HepG2 (cell line): ENCODE results near the gene CUL2. TPM values are rescaled to one million over a fixed set of nuclear protein-coding genes. Genes with fewer than 3 reads are reported as not detected.

Experiments used
- CC2D1A ChIP-seq: sonication (generic); formaldehyde crosslinking; IDR thresholded peaks from 2 replicates; pipeline ENCODE4 v1.8.1; 2023; ENCODE audit warnings: mild to moderate bottlenecking, missing genetic modification reagents
- ETV6 ChIP-seq: sonication (generic); formaldehyde crosslinking; conservative IDR thresholded peaks from 2 replicates; pipeline ENCODE4 v1.4.0; 2020; ENCODE audit warnings: missing genetic modification reagents
- IRF2 ChIP-seq: IDR thresholded peaks from 2 replicates; pipeline ENCODE4 v1.6.1; 2018; ENCODE audit warnings: missing genetic modification reagents, missing compliant biosample characterization
- MEF2D ChIP-seq: sonication (generic); formaldehyde crosslinking; IDR thresholded peaks from 2 replicates; pipeline ENCODE4 v1.5.1; 2020; ENCODE audit warnings: mild to moderate bottlenecking, missing genetic modification reagents
- RFXANK ChIP-seq: IDR thresholded peaks from 2 replicates; pipeline ENCODE4 v1.6.1; 2016
- SAP130 ChIP-seq: IDR thresholded peaks from 2 replicates; pipeline ENCODE4 v1.6.1; 2016; ENCODE audit warnings: low read depth
- SATB2 ChIP-seq: sonication (generic); formaldehyde crosslinking; IDR thresholded peaks from 2 replicates; pipeline ENCODE4 v1.5.0; 2020; ENCODE audit warnings: missing genetic modification reagents
- ZFX ChIP-seq: sonication (generic); formaldehyde crosslinking; IDR thresholded peaks from 2 replicates; pipeline ENCODE4 v1.4.0; 2020; ENCODE audit warnings: mild to moderate bottlenecking, low read depth, missing genetic modification reagents, moderate library complexity
- ZMYM3 ChIP-seq: sonication (generic); formaldehyde crosslinking; IDR thresholded peaks from 2 replicates; pipeline ENCODE4 v1.5.1; 2020; ENCODE audit warnings: mild to moderate bottlenecking, missing genetic modification reagents
- ZNF10 ChIP-seq: sonication (generic); formaldehyde crosslinking; IDR thresholded peaks from 2 replicates; pipeline ENCODE4 v1.4.0; 2020; ENCODE audit warnings: mild to moderate bottlenecking, low read depth, missing genetic modification reagents, borderline replicate concordance
- polyA plus RNA-seq, 8 experiments: library from polyadenylated mRNA; depleted of rRNA in 3 of 8; stranded (reverse) in 7 of 8; unstranded in 1 of 8; fragments of >200 nt; fragmentation: Illumina TruSeq in 4 of 8; extraction: Trizol in 4 of 8; gene quantifications; 2 replicates each; pipeline versions ENCODE4 v1.2.1 to v1.2.3, GENCODE V29; 2011 to 2016; ENCODE audit warnings: low read depth in 4 of 8, missing spikeins in 1 of 8, mixed read lengths in 1 of 8; ENCODE audit not compliant: insufficient read depth in 1 of 8
- total RNA-seq, 5 experiments: library from RNA; depleted of rRNA; stranded (reverse); fragments of >200 nt; fragmentation: Illumina TruSeq; extraction: Trizol; gene quantifications; 2 replicates each; pipeline ENCODE4 v1.2.3, GENCODE V29; 2016; ENCODE audit warnings: low read depth in 1 of 5
- TF ChIP-seq, protein P1 (sequence below): sonication (generic); formaldehyde crosslinking; IDR thresholded peaks from 2 replicates; pipeline ENCODE4 v1.8.1; 2023; ENCODE audit warnings: mild to moderate bottlenecking, missing genetic modification reagents, borderline replicate concordance
- TF ChIP-seq, protein P2 (sequence below): sonication (generic); formaldehyde crosslinking; IDR thresholded peaks from one replicate; pipeline ENCODE4 v1.5.1; 2020; ENCODE audit warnings: mild to moderate bottlenecking, missing genetic modification reagents; ENCODE audit errors: not compliant biosample characterization
- TF ChIP-seq, protein P3 (sequence below): sonication (generic); formaldehyde crosslinking; conservative IDR thresholded peaks from 2 replicates; pipeline ENCODE4 v1.4.0; 2020; ENCODE audit warnings: mild to moderate bottlenecking, missing genetic modification reagents, moderate library complexity
- TF ChIP-seq, protein P4 (sequence below): IDR thresholded peaks from 2 replicates; pipeline ENCODE4 v1.6.1; 2016
- TF ChIP-seq, protein P5 (sequence below): sonication (generic); formaldehyde crosslinking; conservative IDR thresholded peaks from 2 replicates; pipeline ENCODE4 v1.8.0; 2022; ENCODE audit warnings: missing genetic modification reagents

Gene CUL2
- total and polyA plus RNA-seq, 2 of the 13 experiments (the other 11 are each of a cell fraction or from before 2014, with no cell fraction given) = 9.6 to 33.1 TPM

DNA sequence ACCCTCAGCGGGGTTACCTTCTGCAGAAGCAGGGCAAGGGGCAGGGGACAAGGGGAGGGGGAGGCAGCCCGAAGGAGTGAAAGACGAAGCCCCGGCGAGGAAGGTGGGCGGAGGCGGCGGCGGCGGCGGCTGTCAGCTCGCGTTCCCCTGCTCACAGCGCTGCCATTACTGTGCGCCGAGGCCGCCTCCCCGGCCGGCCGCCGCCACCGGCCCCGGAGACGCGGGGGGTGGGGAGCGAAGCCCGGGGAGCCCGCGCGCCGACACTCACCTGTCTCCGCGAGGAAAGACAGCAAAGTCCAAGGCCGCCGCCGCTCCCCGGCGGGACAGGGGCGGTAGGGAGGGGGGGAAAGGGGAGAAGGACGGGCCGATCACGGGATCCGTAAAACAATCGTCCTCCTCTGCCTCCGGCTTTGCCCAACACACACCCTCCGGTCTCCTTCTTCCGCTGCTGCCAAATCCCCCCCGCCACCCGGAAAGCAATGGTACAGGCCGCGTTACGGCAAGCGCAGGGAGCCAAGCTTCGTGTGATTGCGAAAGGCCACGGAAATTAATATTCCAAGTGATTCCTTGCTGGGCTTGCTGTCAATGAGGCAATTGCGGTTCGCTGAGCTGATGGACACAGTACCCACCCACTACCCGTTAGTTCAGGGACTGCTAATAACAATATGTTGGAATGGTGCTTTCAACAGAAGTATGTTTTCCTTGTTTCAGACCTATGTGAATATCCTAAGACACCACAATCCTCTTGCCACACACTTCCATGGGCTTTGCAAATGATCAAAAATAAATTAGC, at the start of gene CUL2 (continued):
- TF ChIP-seq, protein P1, sequence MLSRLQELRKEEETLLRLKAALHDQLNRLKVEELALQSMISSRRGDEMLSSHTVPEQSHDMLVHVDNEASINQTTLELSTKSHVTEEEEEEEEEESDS (CRISPR knock-in tag) = no peak
- TF ChIP-seq, protein P2, sequence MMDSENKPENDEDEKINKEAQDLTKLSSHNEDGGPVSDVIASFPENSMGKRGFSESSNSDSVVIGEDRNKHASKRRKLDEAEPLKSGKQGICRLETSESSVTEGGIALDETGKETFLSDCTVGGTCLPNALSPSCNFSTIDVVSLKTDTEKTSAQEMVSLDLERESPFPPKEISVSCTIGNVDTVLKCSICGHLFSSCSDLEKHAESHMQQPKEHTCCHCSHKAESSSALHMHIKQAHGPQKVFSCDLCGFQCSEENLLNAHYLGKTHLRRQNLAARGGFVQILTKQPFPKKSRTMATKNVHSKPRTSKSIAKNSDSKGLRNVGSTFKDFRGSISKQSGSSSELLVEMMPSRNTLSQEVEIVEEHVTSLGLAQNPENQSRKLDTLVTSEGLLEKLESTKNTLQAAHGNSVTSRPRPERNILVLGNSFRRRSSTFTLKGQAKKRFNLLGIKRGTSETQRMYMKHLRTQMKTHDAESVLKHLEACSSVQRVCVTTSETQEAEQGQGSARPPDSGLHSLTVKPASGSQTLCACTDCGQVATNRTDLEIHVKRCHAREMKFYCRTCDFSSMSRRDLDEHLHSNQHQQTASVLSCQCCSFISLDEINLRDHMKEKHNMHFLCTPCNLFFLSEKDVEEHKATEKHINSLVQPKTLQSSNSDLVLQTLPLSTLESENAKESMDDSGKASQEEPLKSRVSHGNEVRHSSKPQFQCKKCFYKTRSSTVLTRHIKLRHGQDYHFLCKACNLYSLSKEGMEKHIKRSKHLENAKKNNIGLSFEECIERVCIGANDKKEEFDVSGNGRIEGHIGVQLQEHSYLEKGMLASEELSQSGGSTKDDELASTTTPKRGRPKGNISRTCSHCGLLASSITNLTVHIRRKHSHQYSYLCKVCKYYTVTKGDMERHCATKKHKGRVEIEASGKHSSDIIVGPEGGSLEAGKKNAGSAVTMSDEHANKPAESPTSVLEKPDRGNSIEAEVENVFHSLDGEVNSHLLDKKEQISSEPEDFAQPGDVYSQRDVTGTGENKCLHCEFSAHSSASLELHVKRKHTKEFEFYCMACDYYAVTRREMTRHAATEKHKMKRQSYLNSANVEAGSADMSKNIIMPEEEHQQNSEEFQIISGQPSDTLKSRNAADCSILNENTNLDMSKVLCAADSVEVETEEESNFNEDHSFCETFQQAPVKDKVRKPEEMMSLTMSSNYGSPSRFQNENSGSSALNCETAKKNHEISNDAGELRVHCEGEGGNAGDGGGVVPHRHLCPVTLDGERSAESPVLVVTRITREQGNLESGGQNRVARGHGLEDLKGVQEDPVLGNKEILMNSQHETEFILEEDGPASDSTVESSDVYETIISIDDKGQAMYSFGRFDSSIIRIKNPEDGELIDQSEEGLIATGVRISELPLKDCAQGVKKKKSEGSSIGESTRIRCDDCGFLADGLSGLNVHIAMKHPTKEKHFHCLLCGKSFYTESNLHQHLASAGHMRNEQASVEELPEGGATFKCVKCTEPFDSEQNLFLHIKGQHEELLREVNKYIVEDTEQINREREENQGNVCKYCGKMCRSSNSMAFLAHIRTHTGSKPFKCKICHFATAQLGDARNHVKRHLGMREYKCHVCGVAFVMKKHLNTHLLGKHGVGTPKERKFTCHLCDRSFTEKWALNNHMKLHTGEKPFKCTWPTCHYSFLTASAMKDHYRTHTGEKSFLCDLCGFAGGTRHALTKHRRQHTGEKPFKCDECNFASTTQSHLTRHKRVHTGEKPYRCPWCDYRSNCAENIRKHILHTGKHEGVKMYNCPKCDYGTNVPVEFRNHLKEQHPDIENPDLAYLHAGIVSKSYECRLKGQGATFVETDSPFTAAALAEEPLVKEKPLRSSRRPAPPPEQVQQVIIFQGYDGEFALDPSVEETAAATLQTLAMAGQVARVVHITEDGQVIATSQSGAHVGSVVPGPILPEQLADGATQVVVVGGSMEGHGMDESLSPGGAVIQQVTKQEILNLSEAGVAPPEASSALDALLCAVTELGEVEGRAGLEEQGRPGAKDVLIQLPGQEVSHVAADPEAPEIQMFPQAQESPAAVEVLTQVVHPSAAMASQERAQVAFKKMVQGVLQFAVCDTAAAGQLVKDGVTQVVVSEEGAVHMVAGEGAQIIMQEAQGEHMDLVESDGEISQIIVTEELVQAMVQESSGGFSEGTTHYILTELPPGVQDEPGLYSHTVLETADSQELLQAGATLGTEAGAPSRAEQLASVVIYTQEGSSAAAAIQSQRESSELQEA (CRISPR knock-in tag) = no peak
- no peak; the same call in 1 of the 2 replicates for TF ChIP-seq MEF2D (CRISPR knock-in tag)
- TF ChIP-seq SAP130 (CRISPR knock-in tag) = peak; percentile 90
- peak; percentile 70 for TF ChIP-seq ZFX (CRISPR knock-in tag)
- TF ChIP-seq ZMYM3 = peak; percentile 80
- no peak for TF ChIP-seq RFXANK (CRISPR knock-in tag)
- no peak for TF ChIP-seq ETV6
- no peak for TF ChIP-seq SATB2 (CRISPR knock-in tag)
- TF ChIP-seq, protein P3, sequence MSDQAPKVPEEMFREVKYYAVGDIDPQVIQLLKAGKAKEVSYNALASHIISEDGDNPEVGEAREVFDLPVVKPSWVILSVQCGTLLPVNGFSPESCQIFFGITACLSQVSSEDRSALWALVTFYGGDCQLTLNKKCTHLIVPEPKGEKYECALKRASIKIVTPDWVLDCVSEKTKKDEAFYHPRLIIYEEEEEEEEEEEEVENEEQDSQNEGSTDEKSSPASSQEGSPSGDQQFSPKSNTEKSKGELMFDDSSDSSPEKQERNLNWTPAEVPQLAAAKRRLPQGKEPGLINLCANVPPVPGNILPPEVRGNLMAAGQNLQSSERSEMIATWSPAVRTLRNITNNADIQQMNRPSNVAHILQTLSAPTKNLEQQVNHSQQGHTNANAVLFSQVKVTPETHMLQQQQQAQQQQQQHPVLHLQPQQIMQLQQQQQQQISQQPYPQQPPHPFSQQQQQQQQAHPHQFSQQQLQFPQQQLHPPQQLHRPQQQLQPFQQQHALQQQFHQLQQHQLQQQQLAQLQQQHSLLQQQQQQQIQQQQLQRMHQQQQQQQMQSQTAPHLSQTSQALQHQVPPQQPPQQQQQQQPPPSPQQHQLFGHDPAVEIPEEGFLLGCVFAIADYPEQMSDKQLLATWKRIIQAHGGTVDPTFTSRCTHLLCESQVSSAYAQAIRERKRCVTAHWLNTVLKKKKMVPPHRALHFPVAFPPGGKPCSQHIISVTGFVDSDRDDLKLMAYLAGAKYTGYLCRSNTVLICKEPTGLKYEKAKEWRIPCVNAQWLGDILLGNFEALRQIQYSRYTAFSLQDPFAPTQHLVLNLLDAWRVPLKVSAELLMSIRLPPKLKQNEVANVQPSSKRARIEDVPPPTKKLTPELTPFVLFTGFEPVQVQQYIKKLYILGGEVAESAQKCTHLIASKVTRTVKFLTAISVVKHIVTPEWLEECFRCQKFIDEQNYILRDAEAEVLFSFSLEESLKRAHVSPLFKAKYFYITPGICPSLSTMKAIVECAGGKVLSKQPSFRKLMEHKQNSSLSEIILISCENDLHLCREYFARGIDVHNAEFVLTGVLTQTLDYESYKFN = peak; percentile 52
- TF ChIP-seq IRF2 (CRISPR knock-in tag) = peak; percentile 87
- TF ChIP-seq, protein P4, sequence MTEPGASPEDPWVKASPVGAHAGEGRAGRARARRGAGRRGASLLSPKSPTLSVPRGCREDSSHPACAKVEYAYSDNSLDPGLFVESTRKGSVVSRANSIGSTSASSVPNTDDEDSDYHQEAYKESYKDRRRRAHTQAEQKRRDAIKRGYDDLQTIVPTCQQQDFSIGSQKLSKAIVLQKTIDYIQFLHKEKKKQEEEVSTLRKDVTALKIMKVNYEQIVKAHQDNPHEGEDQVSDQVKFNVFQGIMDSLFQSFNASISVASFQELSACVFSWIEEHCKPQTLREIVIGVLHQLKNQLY (CRISPR knock-in tag) = no peak
- TF ChIP-seq, protein P5, sequence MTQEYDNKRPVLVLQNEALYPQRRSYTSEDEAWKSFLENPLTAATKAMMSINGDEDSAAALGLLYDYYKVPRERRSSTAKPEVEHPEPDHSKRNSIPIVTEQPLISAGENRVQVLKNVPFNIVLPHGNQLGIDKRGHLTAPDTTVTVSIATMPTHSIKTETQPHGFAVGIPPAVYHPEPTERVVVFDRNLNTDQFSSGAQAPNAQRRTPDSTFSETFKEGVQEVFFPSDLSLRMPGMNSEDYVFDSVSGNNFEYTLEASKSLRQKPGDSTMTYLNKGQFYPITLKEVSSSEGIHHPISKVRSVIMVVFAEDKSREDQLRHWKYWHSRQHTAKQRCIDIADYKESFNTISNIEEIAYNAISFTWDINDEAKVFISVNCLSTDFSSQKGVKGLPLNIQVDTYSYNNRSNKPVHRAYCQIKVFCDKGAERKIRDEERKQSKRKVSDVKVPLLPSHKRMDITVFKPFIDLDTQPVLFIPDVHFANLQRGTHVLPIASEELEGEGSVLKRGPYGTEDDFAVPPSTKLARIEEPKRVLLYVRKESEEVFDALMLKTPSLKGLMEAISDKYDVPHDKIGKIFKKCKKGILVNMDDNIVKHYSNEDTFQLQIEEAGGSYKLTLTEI (CRISPR knock-in tag) = no peak
- TF ChIP-seq CC2D1A (CRISPR knock-in tag) = no peak
- no peak for TF ChIP-seq ZNF10 (CRISPR knock-in tag)
